GM18499 (cell line): Measurements from ENCODE around the gene STARD5.

Source experiments
- ATAC-seq: cut with Tn5 transposase; IDR thresholded peaks from one replicate; pipeline ENCODE4 v1.9.1; 2021; ENCODE audit warnings: moderate number of reproducible peaks; ENCODE audit not compliant: insufficient read depth, unreplicated experiment

The STARD5 gene

DNA sequence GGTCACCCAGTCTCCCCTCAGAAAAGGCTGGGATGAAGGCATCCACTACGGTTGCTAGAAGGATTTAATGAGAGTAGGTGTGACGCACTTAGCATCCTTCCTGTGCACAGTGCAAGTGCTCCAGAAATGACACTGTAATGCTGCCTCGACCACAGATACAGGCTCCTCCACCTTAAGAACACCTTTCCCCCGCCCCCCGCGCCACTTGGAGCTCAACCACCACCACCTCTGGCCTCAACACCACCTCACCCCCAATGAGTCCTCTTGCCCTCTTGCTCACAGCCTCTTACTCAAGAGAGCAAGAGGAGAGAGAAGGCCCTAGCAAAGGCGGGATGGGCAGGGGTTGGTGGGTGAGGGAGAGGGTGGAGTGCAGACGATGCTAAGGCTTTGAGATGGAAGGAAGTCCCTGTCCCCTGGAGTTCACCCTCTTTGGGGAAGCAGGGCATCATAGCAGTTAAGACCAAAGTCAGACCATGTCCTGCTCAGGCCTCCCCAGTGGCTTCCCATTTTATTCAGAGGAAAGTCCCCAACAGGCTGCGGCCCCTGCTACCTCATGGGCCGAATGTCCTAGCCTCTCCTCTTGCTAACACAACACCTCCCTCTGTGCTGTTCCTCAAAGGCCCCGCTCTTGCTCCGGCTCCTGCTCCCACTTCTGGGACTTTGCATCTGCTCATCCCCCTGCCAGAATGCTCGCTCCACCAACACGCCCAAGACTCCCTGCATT, 8.3 kb downstream of the STARD5 start:
- no peak for ATAC-seq

DNA sequence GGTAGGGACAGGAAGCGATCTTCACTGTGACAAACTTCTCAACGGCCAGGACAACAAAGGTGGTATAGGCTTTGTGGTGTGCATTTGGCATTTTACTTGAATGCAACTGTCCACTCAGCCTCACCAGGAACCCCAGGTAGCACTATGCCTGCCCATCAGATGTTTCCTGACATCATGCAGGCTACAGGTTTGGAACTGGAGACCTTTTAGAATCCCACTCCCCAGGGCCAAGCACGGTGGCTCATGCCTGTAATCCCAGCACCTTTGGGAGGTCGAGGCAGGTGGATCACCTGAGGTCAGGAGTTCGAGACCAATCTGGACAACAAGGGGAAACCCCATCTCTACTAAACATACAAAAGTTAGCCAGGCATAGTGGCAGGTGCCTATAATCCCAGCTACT, 9.6 kb downstream of the STARD5 start:
- ATAC-seq: no peak

DNA sequence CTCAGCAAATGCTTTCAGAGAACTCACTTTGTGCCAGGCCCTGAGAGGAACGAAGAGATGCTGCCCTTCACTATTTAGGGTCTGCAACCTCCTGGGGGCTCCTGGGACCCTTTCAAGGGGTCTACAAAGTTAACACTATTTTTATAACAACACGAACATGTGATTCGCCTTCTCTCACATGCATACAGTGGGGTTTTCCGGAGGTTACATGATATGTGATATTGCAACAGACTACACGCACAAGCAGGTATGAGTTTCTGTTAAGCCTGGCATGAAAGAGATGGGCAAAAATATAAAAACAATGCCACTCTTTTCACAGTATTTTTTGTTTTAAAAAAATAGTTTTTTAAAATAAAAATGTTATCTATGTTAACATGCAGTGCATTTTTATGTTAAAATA, 10.3 kb downstream of the STARD5 start:
- no peak for ATAC-seq

DNA sequence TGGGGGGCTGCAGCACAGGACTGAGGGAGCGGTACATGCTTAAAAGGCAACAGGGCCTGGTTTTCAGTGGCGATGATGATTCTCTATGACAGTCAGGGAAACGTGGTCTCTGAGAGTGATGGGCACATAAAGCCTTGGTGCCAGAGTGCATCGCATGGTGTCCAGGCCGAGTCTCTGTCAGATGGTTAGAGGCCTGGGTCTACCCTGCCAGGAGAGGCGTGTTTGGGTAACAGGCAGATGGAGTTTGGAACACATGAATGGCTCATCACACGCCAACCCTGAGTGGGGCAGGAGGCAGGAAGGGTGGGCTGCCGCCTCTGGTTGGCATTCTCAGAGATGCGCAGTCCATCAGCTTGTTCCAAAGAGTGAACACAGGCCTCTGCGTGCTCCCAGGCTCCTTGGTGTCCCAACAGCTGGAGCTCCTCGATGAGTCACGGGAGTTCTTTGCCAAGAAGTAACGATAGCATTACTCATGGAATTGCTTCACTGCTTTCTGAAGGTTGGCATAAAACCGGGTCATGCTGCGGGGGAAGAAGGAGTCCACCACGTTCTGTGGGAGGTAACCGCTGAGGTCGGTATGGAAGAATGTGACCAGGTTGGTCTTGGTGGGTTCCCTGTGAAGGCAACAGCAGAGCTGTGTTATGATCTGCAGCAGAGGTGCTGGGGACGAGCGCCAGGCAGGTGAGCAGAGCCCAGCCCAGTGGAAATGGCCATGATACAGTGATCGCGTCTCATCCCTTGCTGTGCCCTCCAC, 11.0 kb downstream of the STARD5 start:
- no peak for ATAC-seq

DNA sequence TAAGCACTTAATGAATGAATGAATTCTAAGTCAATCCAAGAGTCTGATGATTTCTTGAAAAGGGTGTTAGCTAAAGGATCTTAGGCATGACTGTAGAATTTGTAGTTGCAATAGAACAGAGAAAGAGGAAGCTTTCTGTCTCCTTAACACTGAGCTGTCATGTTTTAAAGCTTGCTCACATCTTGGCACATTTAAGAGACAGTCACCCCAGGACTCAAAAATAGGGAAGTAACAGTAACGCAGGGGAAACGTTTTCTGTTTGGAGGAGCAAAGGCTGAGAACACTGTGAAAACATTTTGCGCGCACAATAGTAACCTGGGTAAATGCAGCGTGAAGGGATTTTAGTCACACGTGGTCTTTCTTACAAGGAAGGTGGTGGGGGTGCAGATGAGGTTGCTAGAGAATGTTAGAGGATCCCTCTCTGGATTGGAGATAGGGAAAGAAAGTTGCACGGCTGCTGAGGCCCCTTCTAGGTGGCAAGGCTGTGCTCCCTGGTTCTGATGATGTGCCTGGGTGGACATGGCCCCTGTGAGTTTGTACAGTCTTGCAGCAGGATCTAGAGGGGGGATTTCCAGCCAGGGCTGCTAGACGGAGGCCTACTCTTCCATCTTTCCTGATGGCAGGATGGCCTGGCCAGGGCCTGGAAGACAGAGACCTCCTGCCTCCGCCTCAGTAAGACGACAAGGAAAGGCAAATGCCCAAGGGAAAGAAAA, 12.0 kb downstream of the STARD5 start:
- no peak for ATAC-seq

DNA sequence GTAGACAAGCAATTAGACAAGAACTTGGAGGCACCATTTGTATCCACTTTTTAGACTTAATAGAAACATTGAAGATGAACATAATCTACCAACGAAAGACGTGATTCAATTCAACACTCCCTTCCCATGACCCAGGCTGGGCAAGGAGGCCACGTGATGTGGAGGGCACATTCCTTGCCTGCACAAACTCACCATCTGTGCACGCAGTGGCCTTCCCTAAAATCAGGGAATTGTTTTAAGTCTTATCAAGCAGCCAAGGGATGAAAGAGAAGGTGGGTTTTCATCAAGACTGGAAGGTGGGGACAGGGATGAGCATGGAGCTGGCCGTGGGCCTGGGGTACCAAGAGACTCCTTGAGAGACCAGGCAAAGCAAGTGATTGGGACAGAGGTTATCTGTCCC, 13.5 kb downstream of the STARD5 start:
- ATAC-seq: no peak

DNA sequence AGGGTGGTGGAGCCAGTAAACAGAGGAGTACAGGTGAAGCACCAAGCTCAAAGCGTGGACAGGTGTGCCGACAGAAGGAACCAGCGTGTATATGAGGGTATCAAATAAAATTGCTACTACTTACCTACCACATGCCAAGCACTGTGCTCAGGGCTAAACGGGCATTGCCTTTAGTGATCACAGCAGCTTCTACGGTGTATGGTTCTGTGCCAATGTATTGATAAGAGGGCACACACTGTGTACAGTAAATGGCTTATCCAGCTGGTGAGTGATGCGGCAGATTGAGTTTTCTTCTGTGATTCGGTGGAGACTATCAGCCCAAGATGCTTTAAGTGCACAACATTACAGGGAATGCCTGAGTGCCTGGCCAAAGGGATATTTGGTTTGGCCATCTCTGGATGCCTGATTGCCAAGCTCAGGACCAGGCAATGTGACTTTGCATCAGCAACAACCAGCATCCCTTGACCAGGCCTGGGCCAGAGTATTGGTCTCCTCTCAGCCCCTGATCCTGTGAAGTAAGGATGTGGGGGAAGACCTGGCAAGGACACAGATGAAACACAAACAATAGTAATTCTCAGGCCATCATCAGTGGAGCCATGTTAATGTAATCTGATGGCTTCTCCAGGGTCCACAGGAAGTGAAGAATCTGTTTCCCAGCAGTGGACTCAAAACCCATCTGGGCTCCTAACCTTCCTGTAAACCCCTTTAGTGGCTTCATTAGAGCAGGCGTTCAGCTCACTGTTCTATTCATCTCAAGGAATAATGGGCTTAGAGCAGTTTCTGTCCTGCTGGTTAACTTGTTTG, 14.1 kb downstream of the STARD5 start:
- no peak for ATAC-seq

DNA sequence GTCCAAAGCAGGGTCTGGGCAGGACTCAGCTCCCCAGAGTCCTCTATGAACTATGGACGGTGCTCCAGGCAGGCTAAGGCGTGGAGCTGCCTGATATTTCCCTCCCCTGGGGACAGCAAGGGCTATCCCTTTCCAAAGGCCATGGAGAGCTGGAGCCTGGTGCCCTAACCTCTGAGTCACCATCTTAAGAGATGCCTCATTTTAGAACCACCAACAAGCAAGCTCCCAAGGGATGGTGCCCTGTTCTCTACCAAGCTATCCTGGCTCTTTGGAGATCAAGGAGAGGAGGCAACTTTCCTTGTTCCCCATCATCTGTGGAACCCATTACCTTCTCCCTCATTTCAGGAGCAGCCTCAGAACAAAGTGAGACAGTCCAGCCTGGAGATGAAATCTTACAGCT, 15.7 kb downstream of the STARD5 start:
- ATAC-seq: no peak

DNA sequence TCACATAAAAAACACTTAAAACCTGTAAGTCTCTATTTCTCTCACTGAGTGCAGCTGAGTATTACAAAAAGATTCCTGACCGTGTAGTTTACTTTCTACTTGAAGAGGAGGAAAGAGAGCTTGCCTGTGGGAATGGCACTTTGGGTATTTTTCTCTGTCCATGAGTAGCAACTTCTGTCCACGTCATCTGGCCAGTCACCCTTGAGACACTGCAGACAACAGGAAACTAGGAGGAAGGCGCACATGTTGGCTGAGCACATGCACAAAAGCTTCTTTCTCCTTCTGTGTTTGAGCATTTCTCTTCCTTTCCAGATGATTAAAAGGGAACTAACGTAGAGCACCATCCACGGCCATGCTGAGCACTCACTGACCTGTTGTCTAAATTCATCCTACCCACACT, 19.7 kb downstream of the STARD5 start:
- no peak for ATAC-seq

DNA sequence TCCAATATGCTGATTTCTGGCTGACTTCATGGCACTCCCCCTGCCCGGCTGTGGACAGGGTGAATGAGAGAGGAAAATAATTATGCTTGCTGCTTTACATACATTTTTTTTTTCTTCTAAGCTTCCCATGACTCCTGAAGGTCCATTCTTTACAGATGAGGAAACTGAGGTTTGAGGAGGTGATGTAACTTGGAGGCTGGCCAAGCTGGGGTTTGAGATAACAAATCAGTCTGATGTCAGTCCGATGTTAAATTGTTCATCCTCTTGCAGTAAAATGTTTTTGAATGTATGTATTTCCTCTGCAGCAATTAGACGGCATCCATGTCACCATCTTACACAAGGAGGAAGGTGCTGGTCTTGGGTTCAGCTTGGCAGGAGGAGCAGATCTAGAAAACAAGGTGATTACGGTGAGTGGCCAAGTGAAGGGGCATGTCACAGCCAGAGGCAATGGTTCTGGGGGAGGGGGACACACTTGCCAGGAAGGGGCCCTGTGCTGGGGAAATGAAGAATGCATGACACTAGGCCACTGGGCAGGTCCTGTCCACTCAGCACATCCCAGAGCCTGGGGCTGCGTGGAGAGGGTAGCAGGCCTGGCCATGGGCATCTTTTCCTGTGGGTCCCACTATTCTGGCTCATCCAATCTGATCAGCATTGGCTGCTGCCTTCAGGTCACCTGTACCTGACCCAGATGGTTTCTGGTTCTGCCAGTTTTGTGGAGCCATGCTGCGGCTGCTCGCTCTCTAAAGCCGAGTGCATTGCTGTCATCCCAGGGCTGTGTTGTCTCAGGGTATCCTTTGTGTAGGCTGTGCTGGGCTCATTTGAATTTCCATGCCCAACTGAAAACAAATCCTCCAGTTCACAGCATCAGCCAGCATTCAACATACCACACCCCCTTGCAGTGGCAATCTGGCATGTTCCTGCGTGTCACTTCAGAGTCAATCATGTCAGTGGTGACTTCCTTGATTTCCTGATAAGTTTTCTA, 20.4 kb downstream of the STARD5 start:
- no peak for ATAC-seq

DNA sequence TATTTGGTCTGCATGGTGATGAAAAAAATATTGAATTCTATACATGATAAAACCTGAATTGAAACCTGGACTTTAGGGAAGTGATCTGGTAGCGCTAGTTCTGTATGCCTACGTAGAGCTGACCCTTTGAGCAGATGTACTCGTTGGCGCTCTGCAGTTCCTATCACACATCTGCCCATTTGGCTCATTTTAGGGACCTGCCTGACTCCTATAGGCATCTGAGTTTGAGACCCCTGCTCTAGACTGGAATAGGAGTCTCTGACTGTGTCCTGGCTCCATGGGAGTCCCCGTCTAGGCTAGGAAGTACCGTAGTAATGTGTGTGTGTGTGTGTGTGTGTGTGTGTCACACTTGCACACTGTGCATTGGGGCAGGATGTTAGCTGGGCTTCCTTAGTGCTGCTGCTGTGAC, 21.2 kb downstream of the STARD5 start:
- ATAC-seq: no peak

DNA sequence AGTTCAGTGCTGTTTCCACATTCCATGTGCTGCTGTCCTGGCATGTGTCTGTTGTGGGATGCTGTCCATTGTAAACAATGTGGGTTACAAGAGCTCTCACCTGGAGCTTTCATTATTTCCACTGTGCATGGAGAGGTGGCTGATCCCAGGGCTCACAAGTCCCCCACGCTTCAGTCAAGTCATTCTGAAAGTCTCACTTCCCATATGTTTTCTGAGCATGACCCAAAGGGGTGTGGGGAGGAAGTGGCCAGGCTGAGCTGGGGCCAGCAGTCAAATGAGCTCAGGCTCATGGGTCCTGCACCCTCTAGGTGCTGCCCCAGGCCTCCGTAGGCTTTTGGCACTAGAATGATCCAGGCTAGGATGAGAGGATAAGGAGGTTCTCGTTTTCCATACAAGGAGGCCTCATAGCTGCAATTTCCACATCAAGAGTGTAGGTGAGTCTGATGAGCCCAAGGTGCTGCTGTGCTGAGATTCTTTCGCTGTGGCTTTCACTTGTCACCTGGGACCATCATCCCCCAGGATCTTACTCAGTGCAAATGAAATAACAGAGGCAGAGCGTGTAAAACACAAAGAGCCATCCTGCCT, 22.0 kb downstream of the STARD5 start:
- ATAC-seq: peak; percentile 51

DNA sequence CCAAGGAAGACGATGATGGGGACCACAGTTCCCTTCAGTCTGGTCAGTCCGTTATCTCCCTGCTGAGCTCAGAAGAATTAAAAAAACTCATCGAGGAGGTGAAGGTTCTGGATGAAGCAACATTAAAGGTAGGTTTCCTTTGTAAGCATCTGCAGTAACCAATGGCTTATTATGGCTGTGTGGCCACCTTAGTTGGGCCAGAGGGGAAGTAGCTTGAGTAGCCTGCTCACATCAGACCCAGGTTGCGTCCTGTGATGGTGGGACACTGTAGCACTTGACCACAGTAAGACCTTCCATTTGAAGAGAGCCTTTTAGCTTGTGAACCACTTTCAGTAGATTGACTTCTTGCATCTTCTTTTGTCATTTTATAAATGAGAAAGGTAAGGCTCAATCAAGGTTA, 22.6 kb downstream of the STARD5 start:
- peak; percentile 2 for ATAC-seq

DNA sequence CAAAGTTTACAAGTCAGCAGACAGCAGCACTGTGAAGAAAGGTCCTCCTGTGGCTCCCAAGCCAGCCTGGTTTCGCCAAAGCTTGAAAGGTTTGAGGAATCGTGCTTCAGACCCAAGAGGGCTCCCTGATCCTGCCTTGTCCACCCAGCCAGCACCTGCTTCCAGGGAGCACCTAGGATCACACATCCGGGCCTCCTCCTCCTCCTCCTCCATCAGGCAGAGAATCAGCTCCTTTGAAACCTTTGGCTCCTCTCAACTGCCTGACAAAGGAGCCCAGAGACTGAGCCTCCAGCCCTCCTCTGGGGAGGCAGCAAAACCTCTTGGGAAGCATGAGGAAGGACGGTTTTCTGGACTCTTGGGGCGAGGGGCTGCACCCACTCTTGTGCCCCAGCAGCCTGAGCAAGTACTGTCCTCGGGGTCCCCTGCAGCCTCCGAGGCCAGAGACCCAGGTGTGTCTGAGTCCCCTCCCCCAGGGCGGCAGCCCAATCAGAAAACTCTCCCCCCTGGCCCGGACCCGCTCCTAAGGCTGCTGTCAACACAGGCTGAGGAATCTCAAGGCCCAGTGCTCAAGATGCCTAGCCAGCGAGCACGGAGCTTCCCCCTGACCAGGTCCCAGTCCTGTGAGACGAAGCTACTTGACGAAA, 24.2 kb downstream of the STARD5 start:
- no peak for ATAC-seq

DNA sequence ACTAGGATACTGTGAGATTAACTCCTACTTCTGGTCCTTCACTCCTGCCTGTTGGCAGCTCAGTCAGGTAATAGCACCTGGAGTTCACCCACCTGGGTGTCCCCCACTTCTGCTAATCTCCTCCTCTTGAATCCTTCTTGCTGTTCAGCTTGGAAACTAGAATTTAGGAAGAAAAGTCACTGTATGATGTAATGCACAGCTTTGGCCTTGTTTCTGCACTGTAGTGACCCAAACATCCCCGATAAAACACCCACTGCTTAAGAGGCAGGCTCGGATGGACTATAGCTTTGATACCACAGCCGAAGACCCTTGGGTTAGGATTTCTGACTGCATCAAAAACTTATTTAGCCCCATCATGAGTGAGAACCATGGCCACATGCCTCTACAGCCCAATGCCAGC, 24.8 kb downstream of the STARD5 start:
- ATAC-seq: no peak

DNA sequence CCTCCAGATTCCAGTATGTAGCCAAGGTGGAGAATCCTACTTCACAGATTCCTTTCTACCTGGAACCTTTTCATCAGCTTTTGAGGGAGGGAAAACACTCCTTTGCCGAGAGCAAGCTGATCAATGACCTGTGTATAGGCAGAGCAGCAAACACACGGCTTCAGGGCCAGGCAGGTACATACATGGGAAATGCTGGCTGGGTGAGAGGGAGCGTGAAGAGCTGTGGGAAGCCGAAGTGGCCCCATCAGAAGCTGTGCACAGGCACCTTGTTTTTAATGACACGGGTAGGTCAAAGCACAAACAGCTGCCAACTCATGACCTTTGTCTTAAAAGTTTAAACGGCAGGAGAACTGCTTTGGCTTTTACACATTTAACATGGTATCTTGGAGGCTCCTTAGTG, 25.3 kb downstream of the STARD5 start:
- no peak for ATAC-seq

DNA sequence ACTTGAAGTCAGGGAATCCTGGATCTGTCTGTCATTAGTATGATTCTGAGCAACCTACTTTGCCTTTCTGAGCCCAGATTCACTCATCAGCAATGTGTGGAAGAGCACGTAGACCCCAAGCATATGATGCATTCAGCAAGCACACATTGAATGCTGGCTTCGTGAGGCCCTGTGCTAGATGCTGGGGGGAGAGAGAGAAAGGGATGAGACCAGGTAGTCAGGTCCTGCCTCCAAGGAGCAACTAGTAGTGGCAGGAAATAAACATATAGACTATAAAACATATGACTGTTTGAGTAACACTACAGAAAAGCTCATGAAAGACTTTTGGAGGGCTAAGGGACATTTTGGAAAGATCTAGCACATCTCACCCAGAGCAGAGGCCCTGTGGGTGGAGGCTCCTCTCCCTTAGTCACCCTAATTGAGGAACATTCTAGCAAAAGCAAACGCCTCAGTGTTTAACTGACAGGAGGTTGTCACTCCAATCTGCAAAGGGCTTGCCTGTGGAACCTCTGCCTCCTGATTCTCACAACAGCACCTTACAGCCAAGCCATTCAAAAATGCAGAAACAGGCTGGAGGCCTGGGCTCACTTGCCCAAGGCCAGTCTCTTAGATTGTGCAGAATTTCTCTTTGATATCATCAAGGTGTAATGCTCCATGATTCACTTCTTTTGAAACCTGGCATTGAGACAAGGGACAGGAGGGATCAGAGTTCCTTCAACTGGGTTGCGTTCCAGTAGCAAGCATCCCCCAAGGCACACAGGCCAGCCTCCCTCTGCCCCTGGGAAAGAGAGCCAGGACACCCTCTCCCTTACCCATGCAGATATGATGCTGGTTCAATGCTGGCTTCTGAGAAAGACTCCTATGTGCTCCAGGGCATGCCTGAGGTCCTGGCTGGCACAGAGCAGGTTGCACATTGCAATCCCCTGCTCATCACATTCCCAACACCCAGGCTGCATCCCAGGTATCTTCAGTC, 26.1 kb downstream of the STARD5 start:
- no peak for ATAC-seq
